Suppressor macrophage treated with lipopolysaccharide for 1 hour (primary cell): ENCODE measurements around the gene GADL1.

Experiments
- DNase-seq, 3 donors: peaks; one replicate each; pipeline ENCODE4 v3.0.0-alpha.2; 2020 to 2022

Gene GADL1, protein sequence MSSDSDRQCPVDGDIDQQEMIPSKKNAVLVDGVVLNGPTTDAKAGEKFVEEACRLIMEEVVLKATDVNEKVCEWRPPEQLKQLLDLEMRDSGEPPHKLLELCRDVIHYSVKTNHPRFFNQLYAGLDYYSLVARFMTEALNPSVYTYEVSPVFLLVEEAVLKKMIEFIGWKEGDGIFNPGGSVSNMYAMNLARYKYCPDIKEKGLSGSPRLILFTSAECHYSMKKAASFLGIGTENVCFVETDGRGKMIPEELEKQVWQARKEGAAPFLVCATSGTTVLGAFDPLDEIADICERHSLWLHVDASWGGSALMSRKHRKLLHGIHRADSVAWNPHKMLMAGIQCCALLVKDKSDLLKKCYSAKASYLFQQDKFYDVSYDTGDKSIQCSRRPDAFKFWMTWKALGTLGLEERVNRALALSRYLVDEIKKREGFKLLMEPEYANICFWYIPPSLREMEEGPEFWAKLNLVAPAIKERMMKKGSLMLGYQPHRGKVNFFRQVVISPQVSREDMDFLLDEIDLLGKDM

DNA sequence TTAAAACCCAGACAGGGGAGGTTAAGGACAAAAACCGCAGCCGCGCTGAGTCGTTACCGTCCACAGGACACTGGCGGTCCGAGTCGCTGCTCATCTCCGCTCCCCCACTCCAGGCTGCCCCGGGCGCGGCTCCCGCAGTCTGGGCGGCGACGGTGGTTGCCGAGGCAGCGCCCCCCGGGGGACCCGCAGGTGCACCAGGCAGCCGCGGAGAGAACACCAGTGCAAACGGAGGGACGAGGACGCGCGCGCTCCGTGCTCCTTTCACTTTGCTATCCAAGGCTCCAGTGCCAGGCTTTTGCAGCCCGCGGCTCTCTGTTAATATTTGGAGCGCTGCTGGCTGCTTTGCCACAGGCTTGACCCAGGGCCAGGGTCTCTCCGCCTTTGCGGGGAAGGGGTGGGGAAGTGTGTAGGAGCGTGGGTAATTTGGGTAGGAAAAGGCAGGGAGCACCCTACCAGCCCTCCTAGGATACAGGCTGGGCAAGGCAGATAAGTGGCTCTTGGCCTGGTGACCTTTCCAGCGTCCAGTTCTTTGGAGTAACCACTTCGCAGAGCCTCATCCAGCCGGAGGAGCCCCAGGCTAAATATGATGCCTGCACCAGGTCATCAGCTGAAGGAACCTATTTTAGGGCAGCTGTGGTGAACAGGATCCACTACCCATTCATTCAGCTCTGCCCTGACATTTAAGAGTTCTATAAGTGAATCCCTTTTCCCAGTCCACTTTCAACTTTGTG lies at the start of gene GADL1:
Gene GADL1 (minus strand): TSS at position 141 of the 731 bp plus-strand sequence. CDS start 47 bp downstream, at position 94.
- peak in 2 of 3 donors; percentile 1 to 37 for DNase-seq

DNA sequence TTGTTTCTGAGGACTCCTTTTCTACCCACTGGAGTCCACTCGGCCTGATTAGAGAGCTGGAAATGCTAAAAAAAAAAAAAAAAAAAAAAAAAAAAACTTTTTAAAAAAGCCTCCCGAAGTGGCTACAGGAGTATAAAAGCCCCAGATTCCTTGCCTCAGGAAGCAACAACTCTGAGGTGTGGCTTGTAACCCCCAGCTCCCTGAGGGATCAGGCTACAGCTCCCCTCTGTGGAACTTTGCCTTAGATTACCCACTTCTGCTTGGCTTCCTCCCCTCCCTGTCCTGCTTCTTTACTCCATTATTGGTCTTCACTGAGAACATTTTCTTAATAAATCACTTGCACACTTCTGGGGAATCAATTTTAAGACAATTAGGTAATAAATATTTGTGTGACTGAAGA lies 49.7 kb upstream of the GADL1 start:
- DNase-seq, result no peak

DNA sequence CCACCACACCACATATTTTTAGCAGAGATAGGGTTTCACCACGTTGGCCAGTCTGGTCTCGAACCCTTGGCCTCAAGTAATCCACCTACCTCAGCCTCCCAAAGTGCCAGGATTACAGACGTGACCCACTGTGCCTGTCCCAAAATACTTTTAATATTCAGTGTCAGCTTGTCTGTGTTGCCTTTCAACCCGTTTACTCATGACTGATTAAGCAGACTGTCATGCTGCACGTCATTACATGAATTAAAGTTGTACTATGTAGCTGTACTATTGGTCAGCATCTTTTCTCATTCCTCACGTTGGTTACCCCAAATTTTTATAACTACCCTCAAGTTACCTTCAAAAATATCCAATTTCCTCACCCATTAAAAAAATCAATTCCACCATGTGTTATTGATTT lies 48.7 kb upstream of the GADL1 start:
- DNase-seq, result no peak

DNA sequence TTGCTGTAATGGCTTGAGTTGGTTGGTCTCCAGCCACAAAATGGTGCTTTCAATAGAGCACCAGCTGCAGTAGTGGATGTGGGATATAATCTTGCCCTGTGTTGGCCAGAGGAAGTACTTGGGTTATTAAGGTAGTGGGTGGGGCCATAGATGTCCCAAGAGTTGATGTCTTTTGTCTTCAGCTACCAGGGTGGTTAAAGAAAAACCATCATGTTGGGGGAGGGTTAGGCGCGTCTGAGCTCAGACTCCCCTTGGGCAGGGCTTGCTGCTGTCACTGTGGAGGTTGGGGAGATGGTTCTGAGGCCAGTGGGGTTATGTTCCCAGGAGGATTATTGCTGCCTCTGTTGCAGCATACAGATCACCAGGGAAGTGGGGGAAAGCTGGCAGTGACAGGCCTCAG lies 46.9 kb upstream of the GADL1 start:
- no peak for DNase-seq

DNA sequence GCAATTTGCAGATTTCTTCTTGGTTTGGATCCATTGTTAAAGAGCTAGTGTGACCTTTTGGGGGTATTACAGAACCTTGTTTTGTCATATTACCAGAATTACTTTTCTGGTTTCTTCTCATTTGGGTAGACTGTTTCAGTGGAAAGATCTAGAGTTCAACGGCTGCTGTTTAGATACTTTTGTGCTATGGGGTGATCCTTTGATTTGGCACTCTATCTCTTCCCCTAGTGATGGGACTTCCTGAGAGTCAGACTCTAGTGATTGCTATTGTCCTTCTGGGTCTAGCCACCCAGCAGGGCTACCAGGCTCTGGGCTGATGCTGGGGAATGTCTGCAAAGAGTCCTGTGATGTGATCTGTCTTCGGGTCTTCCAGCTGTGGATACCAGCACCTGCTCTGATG lies 46.3 kb upstream of the GADL1 start:
- DNase-seq, result no peak

DNA sequence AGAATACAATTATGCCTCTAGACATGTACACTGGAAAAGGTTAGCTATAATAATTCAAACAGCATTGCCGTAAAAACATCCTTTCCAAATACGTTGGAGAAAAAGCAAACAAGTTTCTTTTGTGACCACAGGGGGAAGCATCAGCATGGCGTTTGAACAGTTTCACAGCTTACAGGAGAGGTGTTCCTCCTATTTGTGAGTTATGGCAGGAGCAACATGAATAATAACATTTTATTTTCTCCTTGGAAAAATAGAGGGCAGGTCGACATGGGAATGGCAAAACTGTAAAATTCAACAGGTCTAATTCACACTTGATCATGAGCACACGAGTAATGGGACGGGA lies 39.7 kb upstream of the GADL1 start:
- DNase-seq, result peak; percentile 31 to 39 (median 38)

DNA sequence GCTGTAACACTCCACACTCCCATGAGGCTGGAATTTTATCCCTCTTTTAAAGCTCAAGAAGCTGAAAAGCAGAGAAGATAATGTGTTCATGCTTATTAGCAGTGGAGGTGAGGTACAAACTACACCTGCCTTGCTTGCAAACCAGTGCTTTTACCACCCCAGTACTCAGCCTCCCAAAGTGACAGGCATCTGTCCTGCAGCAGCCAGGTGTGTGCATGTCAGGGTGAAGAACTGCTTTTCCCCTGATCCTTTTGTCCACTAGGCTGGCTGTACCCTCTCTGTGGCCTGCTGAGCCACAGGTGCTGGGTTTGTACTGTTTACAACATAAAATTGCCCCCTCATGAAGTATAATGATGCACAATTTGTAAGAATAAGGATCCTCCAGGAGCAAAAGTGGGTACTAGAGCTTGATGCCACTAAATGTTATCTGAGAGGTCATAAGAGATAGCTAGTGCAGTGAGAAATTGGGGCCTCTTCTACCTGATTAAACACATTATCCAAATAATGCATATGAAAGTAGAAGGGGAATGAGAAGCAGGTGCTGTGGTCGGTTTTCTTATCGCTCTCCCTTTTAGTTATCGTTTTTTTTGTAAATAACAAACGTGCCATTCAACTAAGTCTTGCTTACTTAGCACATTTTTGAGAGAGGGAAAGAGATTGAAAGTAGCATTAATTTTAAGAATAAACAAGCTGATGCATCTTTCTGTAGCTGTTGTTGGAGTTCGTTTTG lies 39.2 kb upstream of the GADL1 start:
- no peak for DNase-seq

DNA sequence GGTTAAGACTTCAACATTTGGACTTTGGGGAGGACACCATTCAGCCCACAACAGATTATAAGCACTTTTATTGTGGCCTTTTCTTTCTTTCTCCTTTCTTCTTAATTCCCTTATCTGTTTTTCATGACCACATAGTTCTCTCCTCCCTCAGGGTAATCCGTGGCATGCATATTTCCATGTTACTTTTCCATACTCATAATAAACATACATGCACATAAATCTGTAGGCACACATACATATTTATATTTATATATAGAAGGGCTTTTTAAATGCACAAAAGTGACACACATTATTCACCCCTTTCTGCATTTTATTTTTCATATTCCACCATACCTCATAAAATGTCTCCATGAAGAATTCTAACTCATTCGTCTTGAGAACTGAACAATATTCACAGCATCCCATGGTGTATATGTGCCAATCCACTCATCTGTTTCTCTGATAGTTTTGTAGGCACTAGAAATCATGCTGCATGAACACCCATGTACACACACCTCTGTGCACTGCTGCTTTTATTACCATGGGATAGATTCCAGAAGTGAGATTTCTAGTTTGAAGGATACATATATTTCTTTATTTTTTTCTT lies 38.1 kb upstream of the GADL1 start:
- DNase-seq, result no peak

DNA sequence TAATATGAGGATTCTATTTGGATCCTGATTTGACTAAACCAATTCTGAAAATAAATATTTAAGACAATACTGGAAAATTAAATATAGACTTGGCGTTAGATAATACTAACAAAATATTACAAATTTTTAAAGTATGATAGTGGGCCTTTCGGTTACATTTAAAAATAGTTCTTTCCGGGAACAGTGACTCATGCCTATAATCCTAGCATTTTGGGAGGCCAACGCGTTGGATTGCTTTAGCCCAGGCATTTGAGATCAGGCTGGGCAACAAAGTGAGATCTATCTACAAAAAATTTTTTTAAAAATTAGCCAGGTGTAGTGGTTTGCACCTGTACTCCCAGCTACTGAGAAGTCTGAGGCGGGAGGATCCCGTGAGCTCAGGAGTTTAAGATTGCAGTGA lies 30.3 kb upstream of the GADL1 start:
- no peak for DNase-seq

DNA sequence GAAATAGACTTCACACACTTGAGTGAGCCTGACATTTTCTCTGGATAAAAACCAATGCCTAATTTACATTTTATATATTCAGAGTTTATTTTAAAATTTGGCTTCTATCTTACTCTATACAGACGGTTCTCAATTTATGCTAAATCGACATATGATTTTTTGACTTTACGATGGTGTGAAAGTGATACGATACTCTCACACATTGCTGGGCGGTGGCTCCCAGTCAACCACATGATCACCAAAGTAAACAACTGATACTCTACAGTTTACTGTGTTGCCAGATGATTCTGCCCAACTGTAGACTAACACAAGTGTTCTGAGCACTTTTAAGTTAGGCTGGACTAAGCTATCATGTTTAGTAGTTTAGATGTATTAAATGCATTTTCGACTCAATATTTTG lies 25.1 kb upstream of the GADL1 start:
- DNase-seq, result no peak

DNA sequence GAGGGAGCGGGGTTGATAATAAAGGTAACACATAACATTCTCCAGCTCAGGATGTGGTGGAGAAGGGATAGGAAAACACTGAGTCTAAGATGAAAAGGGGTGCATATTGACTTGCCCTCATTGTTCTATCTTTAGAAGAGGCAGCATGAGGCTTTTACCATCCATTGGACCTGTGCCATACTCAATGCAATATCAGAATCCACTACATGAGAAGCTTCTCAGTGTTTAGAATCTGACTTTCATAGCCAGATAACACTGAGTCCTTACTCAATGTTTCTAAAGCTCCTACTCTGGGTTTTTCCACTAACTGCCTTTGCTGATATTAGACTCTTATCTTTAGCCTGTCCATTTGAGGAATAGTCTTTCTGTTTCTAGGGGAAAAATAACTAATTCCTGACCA lies 24.3 kb upstream of the GADL1 start:
- DNase-seq, result no peak

DNA sequence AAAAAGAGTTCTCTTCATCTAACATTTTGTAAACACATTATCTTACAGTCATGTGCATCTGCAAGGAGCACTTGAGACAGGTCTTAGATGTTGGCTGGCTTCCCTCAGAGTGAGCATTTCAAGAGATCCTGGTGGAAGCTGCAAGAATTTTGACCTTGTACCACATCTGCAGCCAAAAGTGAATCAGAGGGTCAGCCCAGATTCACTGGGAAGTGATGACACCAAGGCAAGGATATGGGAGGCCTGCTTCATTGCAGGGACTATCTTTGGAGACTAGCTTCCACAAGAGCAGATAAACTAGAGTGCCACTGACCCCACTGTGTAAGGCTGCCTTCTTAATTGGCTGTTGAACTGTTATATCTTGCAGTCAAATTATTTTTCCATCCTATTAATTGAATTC lies 21.3 kb upstream of the GADL1 start:
- DNase-seq, result no peak

DNA sequence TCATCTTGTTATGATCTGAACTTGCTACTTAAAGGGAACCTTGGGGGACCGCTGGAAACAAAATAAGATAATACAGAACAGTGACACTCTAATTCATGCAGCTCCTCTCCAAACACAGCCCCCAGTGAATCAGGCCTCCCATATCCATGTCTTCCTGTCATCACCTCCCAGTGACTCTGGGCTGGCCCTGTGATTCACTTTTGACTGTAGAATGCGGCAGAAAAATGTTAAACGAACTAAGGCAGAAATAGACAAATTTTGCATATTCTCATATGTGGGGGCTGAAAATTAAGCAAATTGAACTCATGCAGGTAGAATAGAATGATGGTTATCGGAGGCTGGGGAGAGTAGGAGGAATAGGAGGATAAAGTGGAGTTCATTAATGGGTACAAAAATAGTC lies 20.2 kb upstream of the GADL1 start:
- DNase-seq, result no peak

DNA sequence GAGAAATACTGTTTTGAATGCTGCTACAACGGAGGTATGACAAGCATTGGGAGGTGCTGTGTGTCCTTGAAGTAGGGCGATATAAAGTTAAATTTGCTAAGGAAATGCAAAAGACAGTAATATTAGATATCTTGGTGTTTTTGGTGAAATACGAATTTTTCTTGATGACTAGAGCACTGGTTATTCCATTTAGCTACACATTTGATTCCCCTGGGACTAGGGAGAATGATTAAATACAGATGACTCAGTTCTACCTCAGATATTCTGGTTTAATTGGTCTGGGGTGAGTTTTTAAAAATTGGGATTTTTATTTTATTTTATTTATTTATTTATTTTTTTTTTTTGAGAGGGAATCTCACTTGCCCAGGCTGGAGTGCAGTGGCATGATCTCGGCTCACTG lies 18.7 kb upstream of the GADL1 start:
- DNase-seq, result no peak

DNA sequence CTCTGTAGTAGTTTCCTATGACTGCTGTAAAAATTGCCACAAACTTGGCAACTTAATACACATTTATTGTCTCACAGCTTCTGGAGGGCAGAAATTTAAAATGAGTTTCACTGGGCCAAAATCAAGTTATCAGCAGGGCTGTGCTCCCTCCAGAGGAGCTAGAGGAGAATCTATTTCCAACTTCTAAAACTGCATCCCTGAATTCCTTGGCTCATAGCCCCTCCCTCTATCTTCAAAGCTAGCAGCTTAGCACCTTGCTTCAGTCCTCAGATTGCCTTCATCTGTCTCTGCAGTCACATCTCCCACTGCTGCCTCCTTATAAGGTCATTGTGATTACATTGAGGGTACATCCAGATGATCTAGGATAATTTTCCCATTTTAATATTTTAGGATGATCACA lies 17.8 kb upstream of the GADL1 start:
- DNase-seq, result no peak

DNA sequence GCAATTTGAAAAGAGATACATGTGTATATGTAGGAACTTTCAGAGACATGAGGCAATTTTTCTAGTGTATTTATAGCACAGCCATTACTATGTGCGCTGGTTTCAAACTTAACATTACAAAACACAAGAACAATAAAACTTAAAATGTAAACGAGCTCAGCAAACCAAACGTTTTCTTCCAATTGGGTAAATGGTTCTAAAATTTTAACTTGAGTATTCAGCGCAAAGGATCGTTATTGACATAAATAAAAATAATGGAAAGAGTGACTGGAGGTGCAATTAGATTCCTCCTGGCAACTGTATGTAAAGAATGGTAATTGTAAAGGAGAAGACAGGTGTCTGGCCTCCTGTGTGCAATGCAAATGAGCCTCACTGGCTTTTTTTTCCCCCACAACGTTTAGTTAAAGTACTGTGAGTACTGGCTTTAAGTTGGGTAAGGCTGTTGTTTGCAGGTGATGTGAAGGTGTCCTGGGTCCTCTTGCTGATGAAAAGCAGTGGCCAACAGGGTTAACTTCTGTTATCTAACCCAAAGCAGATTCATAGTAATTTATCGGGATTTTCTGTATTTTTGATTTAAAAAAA lies 14.1 kb upstream of the GADL1 start:
- DNase-seq, result no peak

DNA sequence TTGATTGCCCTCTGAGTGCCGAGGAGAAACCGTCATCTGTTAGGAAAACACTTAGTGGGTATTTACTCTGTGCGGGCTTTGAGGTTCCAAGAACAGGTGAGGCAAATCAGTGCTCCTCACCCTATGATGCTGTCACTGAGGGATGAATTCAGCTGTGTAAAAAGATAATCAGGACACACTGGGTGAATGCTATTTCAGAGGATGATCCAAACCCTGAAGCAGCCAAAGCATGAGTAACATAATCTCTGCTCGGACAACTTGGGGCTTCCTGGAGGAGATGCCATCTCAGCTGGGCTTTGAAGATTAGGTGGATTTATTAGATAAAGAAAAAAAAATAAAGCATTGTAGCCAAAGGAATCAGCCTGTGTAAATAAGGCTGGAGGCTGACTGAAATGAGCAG lies 10.5 kb upstream of the GADL1 start:
- no peak for DNase-seq

DNA sequence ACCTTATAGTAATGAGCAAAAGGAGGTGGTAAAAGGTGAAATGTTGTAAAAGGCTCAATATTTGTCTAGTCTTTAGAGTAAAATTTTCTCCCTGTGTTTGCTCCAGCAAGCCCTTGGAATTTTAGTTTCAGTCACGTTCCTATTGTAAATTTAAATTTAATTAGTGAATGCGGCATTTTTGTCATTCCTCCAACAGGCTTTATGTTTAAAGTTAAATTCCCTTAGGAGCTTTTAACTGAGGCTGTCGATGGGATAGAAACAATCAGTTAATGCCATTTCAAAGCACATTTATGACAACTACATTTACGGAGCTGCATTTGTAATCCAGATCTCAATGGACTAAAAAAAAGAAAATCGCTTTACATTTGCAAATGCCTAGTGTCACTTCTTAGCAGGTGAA lies 868 bp upstream of the GADL1 start:
- no peak for DNase-seq

DNA sequence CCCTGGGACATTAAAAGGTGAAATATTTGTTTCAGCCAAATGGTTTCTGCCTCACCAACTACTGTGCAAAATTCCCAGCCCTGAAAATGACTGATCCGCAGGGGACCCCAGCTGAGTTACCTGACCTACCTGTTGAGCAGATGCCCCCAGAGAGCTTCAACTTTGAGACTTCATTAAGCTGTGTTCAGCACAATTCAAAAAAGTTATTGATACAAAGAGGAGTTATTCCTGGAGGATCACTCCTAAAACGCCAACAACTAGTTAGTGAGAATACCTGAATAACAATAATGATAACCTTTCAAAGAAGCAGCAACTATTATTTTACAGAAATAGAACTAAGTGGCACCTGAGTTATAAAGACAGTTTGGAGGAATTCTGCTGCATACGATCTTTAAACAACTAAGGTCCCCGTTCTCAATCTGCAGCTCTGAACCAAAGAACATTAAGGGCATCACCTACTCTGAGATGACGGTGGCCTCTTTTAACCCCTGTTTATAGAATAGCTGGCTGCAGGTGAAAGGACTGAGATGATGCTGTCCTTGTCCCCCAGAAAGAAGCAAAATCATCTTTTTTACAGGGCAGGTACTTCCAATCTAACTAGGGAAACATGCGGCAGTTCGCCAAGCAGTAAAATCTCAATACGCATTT lies 659 bp downstream of the GADL1 start:
- no peak for DNase-seq

DNA sequence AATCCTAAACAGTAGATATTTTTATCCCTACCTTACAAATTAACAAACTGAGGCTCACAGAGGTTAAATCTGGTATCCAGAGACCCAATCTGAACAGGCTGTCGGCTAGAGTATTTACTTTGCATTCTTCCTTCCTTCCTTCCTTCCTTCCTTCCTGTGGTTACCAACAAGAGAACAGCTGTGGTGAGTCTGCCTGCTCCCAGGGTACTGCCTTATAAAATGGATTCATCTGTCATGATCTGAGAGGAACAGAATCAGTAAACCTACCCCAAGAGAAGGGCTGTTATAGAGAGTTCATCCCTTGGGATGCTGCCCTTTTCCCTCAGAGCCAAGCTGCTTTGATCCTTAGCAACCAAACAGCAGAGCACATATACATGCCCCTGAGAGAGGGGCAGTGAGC lies 3.6 kb downstream of the GADL1 start:
- DNase-seq, result no peak

DNA sequence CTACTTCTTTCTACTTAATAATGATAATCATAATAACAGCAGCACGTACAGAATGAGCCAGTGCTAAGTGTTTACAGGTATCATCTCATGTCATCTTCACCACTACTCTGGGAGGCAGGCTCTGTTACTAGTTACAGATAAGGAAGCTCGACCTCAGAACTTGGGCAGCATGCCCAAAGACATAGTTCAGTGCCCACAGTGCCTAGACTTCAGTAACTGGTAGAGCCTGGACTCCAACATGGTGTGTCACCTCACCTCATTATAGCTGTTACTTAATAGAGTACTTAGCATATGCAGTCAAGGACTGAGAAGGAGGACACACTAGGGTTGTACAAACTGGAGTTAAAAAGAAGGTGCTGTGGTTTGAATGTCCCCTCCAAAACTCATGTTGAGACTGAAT lies 7.6 kb downstream of the GADL1 start:
- no peak for DNase-seq

DNA sequence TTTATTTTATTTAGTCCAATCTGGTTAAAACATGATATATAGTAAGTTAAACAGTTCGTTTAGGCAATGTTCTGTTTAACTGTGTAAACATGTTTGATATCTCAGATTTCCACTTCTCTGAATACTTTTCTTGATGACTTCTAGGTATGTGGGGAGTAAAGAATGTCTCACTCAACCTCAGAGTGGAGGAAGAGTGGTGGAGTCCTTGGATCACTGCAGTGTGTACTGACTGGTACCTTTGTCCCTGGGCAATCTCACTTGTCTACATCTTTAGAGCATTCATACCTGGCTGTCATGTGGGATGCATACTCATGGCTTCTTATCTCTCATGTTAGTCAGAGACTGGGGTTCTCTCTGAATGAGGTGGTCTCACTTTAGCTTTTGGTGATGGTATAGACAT lies 15.6 kb downstream of the GADL1 start:
- DNase-seq, result no peak
